K562 (cell line): ENCODE data around the gene PRICKLE3. TPM values are rescaled to one million over a fixed set of nuclear protein-coding genes. Genes with fewer than 3 reads are reported as not detected.

Source experiments
- ATAC-seq: fragments of 200-7000 bp; cut with Tn5 transposase; 3 replicates; pipeline ENCODE4 v1.9.1; 2020; ENCODE audit warnings: moderate library complexity
- BruUV-seq: library from RNA; stranded (reverse); fragments of 400-500 nt; replicated peaks from 2 replicates; lab custom pipeline; 2021; lab: Mats Ljungman, UMichigan
- CTCF ChIA-PET: fragments of 300-600 bp; formaldehyde crosslinking; extraction: SDS; loops from one replicate; lab custom pipeline; 2021; ENCODE audit warnings: low intra/inter-chr PET ratio; lab: Yijun Ruan, JAX
- POLR2A ChIA-PET: fragments of 300-600, 350-650 bp; sonication (Branson Sonifier 250); formaldehyde crosslinking; extraction: SDS; loops from one replicate; lab custom pipeline; 2021; ENCODE audit warnings: antibody characterized with exemption, inconsistent platforms; lab: Yijun Ruan, JAX
- DNase-seq, 4 experiments: peaks; one replicate each; pipeline versions ENCODE4 v3.0.0 to v3.0.0-alpha.2; 2011 to 2018; ENCODE audit warnings: low spot score in 3 of 4, mixed read lengths in 3 of 4; ENCODE audit errors: extremely low read depth in 1 of 4
- FAIRE-seq: peaks from 2 replicates; lab custom pipeline; 2011; peaks lifted over from hg19 to GRCh38; lab: Jason Lieb, UNC
- H2AFZ ChIP-seq: 2 replicates; pipeline ENCODE4 v1.6.0; 2011; ENCODE audit warnings: low read depth, low read length, control low read depth, inconsistent platforms
- H3K27ac ChIP-seq: fragments of 200-600 bp; 3 replicates; pipeline ENCODE4 v1.8.0; 2011; ENCODE audit warnings: low read depth, mild to moderate bottlenecking, control low read depth, inconsistent platforms, low read length, moderate library complexity, mixed read lengths; ENCODE audit errors: extremely low read depth
- H3K27me3 ChIP-seq, 2 experiments: fragments of 300-600 bp in 1 of 2; 2 replicates in 1 of 2; 3 replicates in 1 of 2; pipeline versions ENCODE4 v1.6.0 to v1.8.0; 2011; ENCODE audit warnings: inconsistent platforms in 2 of 2, low read length in 2 of 2, mild to moderate bottlenecking in 1 of 2, mixed read lengths in 1 of 2, moderate library complexity in 1 of 2; ENCODE audit not compliant: control insufficient read depth in 2 of 2, insufficient read depth in 2 of 2
- H3K36me3 ChIP-seq: fragments of 300-600 bp; 3 replicates; pipeline ENCODE4 v1.8.0; 2011; ENCODE audit warnings: mild to moderate bottlenecking, low read length, inconsistent platforms; ENCODE audit not compliant: control insufficient read depth, insufficient read depth
- H3K4me1 ChIP-seq, 2 experiments: fragments of 200-600 bp in 1 of 2; replicated peaks in 1 of 2; 2 replicates in 1 of 2; 3 replicates in 1 of 2; pipeline versions ENCODE4 v1.5.1 to v1.8.0; 2011; ENCODE audit warnings: inconsistent platforms in 2 of 2, low read length in 2 of 2, mild to moderate bottlenecking in 1 of 2, mixed read lengths in 1 of 2, moderate library complexity in 1 of 2; ENCODE audit not compliant: control insufficient read depth in 2 of 2, insufficient read depth in 2 of 2
- H3K4me2 ChIP-seq: 2 replicates; pipeline ENCODE4 v1.6.1; 2011; ENCODE audit warnings: low read length, control low read depth, inconsistent platforms, mixed read lengths; ENCODE audit not compliant: insufficient read depth
- H3K4me3 ChIP-seq: fragments of 200-600 bp; sonication (generic), shearing (Covaris generic); 2 replicates; pipeline ENCODE4 v1.5.1; 2016; ENCODE audit warnings: control low read depth, inconsistent platforms
- H3K79me2 ChIP-seq: fragments of 200-600 bp; 3 replicates; pipeline ENCODE4 v1.8.0; 2011; ENCODE audit warnings: low read length, inconsistent platforms; ENCODE audit not compliant: control insufficient read depth, insufficient read depth
- H3K9ac ChIP-seq, 2 experiments: 2 replicates each; pipeline versions ENCODE4 v1.6.0 to v1.6.1; 2011; ENCODE audit warnings: low read depth in 2 of 2, low read length in 2 of 2, control low read depth in 1 of 2, inconsistent platforms in 1 of 2, mild to moderate bottlenecking in 1 of 2, mixed read lengths in 1 of 2; ENCODE audit not compliant: insufficient read depth in 1 of 2
- H3K9me1 ChIP-seq: one replicate; pipeline ENCODE4 v1.6.0; 2011; ENCODE audit warnings: inconsistent platforms, mild to moderate bottlenecking, low read length, moderate library complexity; ENCODE audit not compliant: control insufficient read depth, insufficient read depth
- H3K9me3 ChIP-seq: replicated peaks from 2 replicates; pipeline ENCODE4 v1.5.1; 2011; ENCODE audit warnings: low read depth, low read length, inconsistent platforms; ENCODE audit not compliant: control insufficient read depth, insufficient read depth
- H4K20me1 ChIP-seq: replicated peaks from 2 replicates; pipeline ENCODE4 v1.6.1; 2011; ENCODE audit warnings: low read length, inconsistent platforms, mixed read lengths; ENCODE audit not compliant: control insufficient read depth, insufficient read depth
- CTCF ChIP-seq, 3 experiments: IDR thresholded peaks in 2 of 3; conservative IDR thresholded peaks in 1 of 3; 2 replicates each; pipeline ENCODE4 v1.5.1; 2011 to 2012; ENCODE audit warnings: low read length in 3 of 3, mild to moderate bottlenecking in 3 of 3, control low read depth in 2 of 3, improper control_type of control experiment in 1 of 3, inconsistent platforms in 1 of 3, low read depth in 1 of 3, mixed read lengths in 1 of 3, moderate library complexity in 1 of 3; ENCODE audit not compliant: insufficient read depth in 2 of 3
- MLLT1 ChIP-seq, 2 experiments: fragments of 450-650 bp; IDR thresholded peaks; 2 replicates each; pipeline ENCODE4 v1.6.1; 2016
- PATZ1 ChIP-seq: fragments of 250-450 bp; sonication (Bioruptor Pico); IDR thresholded peaks from 2 replicates; pipeline ENCODE4 v1.5.0; 2020; ENCODE audit warnings: mild to moderate bottlenecking, borderline replicate concordance
- PHF21A ChIP-seq: fragments of 450-650 bp; IDR thresholded peaks from 2 replicates; pipeline ENCODE4 v1.6.1; 2017; ENCODE audit warnings: low read depth, borderline replicate concordance
- TBL1XR1 ChIP-seq, 2 experiments: IDR thresholded peaks; 2 replicates each; pipeline ENCODE4 v1.6.1; 2012; ENCODE audit warnings: improper control_type of control experiment in 2 of 2, low read length in 2 of 2, mild to moderate bottlenecking in 1 of 2
- ZNF766 ChIP-seq: fragments of 200-800 bp; sonication (Bioruptor generic); conservative IDR thresholded peaks from 2 replicates; pipeline ENCODE4 v1.6.1; 2016; ENCODE audit warnings: missing genetic modification characterization, missing compliant biosample characterization
- WGBS: fragments of 100-300 bp; shearing (Covaris generic); methylation state at CpG from one replicate; pipeline ENCODE4 v1.1.6; 2016; ENCODE audit warnings: low coverage, mixed read lengths; ENCODE audit not compliant: insufficient coverage; ENCODE audit errors: missing lambda C conversion rate; 5-methylcytosine and 5-hydroxymethylcytosine counted together
- in situ Hi-C: fragments of 300-500 bp; cut with MboI; formaldehyde crosslinking; loops from 4 replicates; pipeline ENCODE4 v1.15.0; 2018; ENCODE audit warnings: inconsistent platforms, mixed read lengths
- intact Hi-C: fragments of 100-400 bp; cut with micrococcal nuclease; formaldehyde crosslinking; loops from 2 replicates; pipeline ENCODE4 v1.14.2; 2022
- polyA plus RNA-seq, 8 experiments: library from polyadenylated mRNA; depleted of rRNA in 4 of 8; stranded (reverse) in 5 of 8; unstranded in 3 of 8; fragments of >200 nt; fragmentation: Nextera tagmentation in 2 of 8; fragmentation: Illumina TruSeq in 1 of 8; extraction: Ambion mirVana in 2 of 8; extraction: Trizol in 1 of 8; gene quantifications; 2 replicates each; pipeline versions ENCODE4 v1.2.1 to v1.2.3, GENCODE V29; 2011 to 2014; ENCODE audit warnings: inconsistent platforms in 1 of 8, missing spikeins in 1 of 8
- total RNA-seq, 7 experiments: library from RNA; depleted of rRNA in 6 of 7; stranded (reverse); fragments of >200 nt in 6 of 7; fragmentation: Illumina TruSeq in 2 of 7; extraction: Trizol in 2 of 7; gene quantifications; 2 replicates each; pipeline versions ENCODE4 v1.2.1 to v1.2.3, GENCODE V29; 2011 to 2021; ENCODE audit warnings: low replicate concordance in 1 of 7

The PRICKLE3 gene
- total and polyA plus RNA-seq, 9 of the 15 experiments (the other 6 are each of a cell fraction or from before 2014, with no cell fraction given), result 1.1 to 44.3 (median 14.0) TPM

- Histone ChIP-seq H3K9me1 (no peaks in the 10 kb centered on the region), H3K27me3 (no peaks in the 10 kb centered on the region), H3K4me3 (no peak overlapping the region), H3K4me1 (peaks cover 17 to 33% of the 10 kb centered on the region in 2 experiments; a peak in 4 of 5 replicates), H3K27ac (no peak overlapping the region), H3K79me2 (no peaks in the 10 kb centered on the region), H3K4me2 (no peak overlapping the region), H4K20me1 (no peaks in the 10 kb centered on the region), H2AFZ (no peak overlapping the region), H3K9me3 (no peaks in the 10 kb centered on the region), H3K36me3 (no peaks in the 10 kb centered on the region), H3K9ac (no peak overlapping the region)
- in situ Hi-C loops, result no loop called here
- intact Hi-C loops, result no loop called here
- no peak for ATAC-seq
- BruUV-seq, result no TSS peak
- no peak for DNase-seq
- 33% methylated on average over 2 of the region's 2 CpGs for WGBS
- POLR2A ChIA-PET, result interaction anchor here (1.0 to 1.1 kb wide), 2 partner anchors 11 to 12 kb away, joined by 3 to 4 read pairs; no protein-coding TSS in a partner anchor
- CTCF ChIA-PET, result no interaction called here
- FAIRE-seq, result no peak
- TF ChIP-seq CTCF (IDR thresholded peaks at IDR 0.05 in 2 of 3, conservative IDR thresholded peaks at IDR 0.05 in 1 of 3; ENCODE audit: insufficient read depth in 2 of 3, low read depth in 1 of 3, low read length in 3 of 3), result no peak
- no peak for TF ChIP-seq PATZ1 (CRISPR knock-in tag)
- TF ChIP-seq ZNF766, result no peak
- no peak for TF ChIP-seq MLLT1 (IDR thresholded peaks at IDR 0.05)
- TF ChIP-seq TBL1XR1 (IDR thresholded peaks at IDR 0.05; ENCODE audit: low read length in 2 of 2), result no peak
- TF ChIP-seq PHF21A, result no peak
Measured at GRCh38 chrX:49202022-49202421, 15.8 kb upstream of the PRICKLE3 start.
